ENCODE measurements around the gene OMA1.

GRCh38 chr1:58585581-58586151 lies 39.1 kb upstream of the OMA1 start:
- TF ChIP-seq SMAD1 (IDR thresholded peaks at IDR 0.05; ENCODE audit: low read depth, partially characterized antibody) (no peak), JUND (IDR thresholded peaks at IDR 0.05; ENCODE audit: low read depth, low read length) (no peak), FOS (IDR thresholded peaks at IDR 0.05; ENCODE audit: borderline replicate concordance, extremely low read depth, insufficient read length) (no peak), RCOR1 (conservative IDR thresholded peaks at IDR 0.05; ENCODE audit: low read depth, low read length) (no peak), E2F8 (IDR thresholded peaks at IDR 0.05; ENCODE audit: low read depth, partially characterized antibody) (no peak), ZNF384 (IDR thresholded peaks at IDR 0.05; ENCODE audit: borderline replicate concordance, low read depth, low read length) (no peak), ATF3 (IDR thresholded peaks at IDR 0.05; ENCODE audit: borderline replicate concordance, extremely low read depth, low read depth, low read length) (no peak), ZNF592 (IDR thresholded peaks at IDR 0.05) (no peak), GABPA (IDR thresholded peaks at IDR 0.05; ENCODE audit: low read depth) (no peak), CTCF (IDR thresholded peaks at IDR 0.05 in 2 of 3, conservative IDR thresholded peaks at IDR 0.05 in 1 of 3; ENCODE audit: control insufficient read depth in 2 of 3, extremely low read depth in 1 of 3, insufficient read depth in 1 of 3, low read depth in 3 of 3, low read length in 3 of 3) (no peak)

Measured in GM12878 (cell line).